Fibroblast of lung (primary cell): ENCODE data around the gene CDC34. TPM values are rescaled to one million over a fixed set of nuclear protein-coding genes. Genes with fewer than 3 reads are reported as not detected.

Experiments
- DNase-seq, 2 donors: peaks; one replicate each; pipeline versions ENCODE4 v3.0.0 to v3.0.0-alpha.2; 2010; ENCODE audit warnings: low read depth in 2 of 2
- H2AFZ ChIP-seq: 2 replicates; pipeline ENCODE4 v1.5.1; 2012; ENCODE audit warnings: low read length, control low read depth, inconsistent platforms
- H3K27ac ChIP-seq: 2 replicates; pipeline ENCODE4 v1.5.1; 2011; ENCODE audit warnings: low read length, control low read depth; ENCODE audit not compliant: insufficient read depth
- H3K27me3 ChIP-seq: 2 replicates; pipeline ENCODE4 v1.5.1; 2011; ENCODE audit warnings: mild to moderate bottlenecking, low read length; ENCODE audit not compliant: control insufficient read depth, insufficient read depth
- H3K36me3 ChIP-seq: 2 replicates; pipeline ENCODE4 v1.5.1; 2011; ENCODE audit warnings: low read length; ENCODE audit not compliant: control insufficient read depth, insufficient read depth
- H3K4me1 ChIP-seq: 2 replicates; pipeline ENCODE4 v1.5.1; 2011; ENCODE audit warnings: low read length; ENCODE audit not compliant: control insufficient read depth, insufficient read depth; ENCODE audit errors: extremely low read depth
- H3K4me2 ChIP-seq: 2 replicates; pipeline ENCODE4 v1.5.1; 2011; ENCODE audit warnings: low read length, control low read depth; ENCODE audit not compliant: insufficient read depth; ENCODE audit errors: extremely low read depth
- H3K4me3 ChIP-seq, 4 experiments: fragments of 200-600 bp in 1 of 4; sonication (generic) in 1 of 4; replicated peaks in 1 of 4; 2 replicates each; pipeline ENCODE4 v1.5.1; 2011 to 2016; ENCODE audit warnings: low read length in 4 of 4, low read depth in 3 of 4, mild to moderate bottlenecking in 3 of 4, control low read depth in 2 of 4, inconsistent platforms in 1 of 4, mixed read lengths in 1 of 4; ENCODE audit not compliant: insufficient read depth in 1 of 4; ENCODE audit errors: control extremely low read depth in 1 of 4
- H3K79me2 ChIP-seq: 2 replicates; pipeline ENCODE4 v1.5.1; 2012; ENCODE audit warnings: mild to moderate bottlenecking, low read length, inconsistent platforms; ENCODE audit not compliant: control insufficient read depth, insufficient read depth
- H3K9ac ChIP-seq: 2 replicates; pipeline ENCODE4 v1.5.1; 2011; ENCODE audit warnings: mild to moderate bottlenecking, low read length, control low read depth; ENCODE audit not compliant: insufficient read depth
- H3K9me3 ChIP-seq: 2 replicates; pipeline ENCODE4 v1.5.1; 2012; ENCODE audit warnings: low read depth, low read length; ENCODE audit not compliant: control insufficient read depth, insufficient read depth
- H4K20me1 ChIP-seq: 2 replicates; pipeline ENCODE4 v1.5.1; 2011; ENCODE audit warnings: low read length; ENCODE audit not compliant: control insufficient read depth, insufficient read depth; ENCODE audit errors: extremely low read depth
- EZH2 ChIP-seq: IDR thresholded peaks from 2 replicates; pipeline ENCODE4 v1.5.1; 2012; ENCODE audit warnings: low read length, control low read depth, mild to moderate bottlenecking; ENCODE audit errors: missing control alignments
- polyA plus RNA-seq, 2 donors: library from polyadenylated mRNA; depleted of rRNA in 1 of 2; stranded (reverse) in 1 of 2; unstranded in 1 of 2; fragments of >200 nt; gene quantifications; 2 replicates each; pipeline ENCODE4 v1.2.1, GENCODE V29; 2011 to 2012; ENCODE audit warnings: missing spikeins in 1 of 2
- total RNA-seq: library from RNA; depleted of rRNA; stranded (reverse); fragments of >200 nt; gene quantifications from 2 replicates; pipeline ENCODE4 v1.2.1, GENCODE V29; 2014
- TF ChIP-seq, protein P1 (sequence below), 2 donors: IDR thresholded peaks in 1 of 2; conservative IDR thresholded peaks in 1 of 2; 1 replicate in 1 of 2; 2 replicates in 1 of 2; pipeline ENCODE4 v1.5.1; 2011 to 2012; ENCODE audit warnings: low read length in 2 of 2, control low read depth in 1 of 2, inconsistent platforms in 1 of 2, low read depth in 1 of 2, mild to moderate bottlenecking in 1 of 2

Gene CDC34
- total and polyA plus RNA-seq, 2 donors (not counting 1 experiment from before 2014, with no cell fraction given), result 23.3 to 72.5 TPM

DNA sequence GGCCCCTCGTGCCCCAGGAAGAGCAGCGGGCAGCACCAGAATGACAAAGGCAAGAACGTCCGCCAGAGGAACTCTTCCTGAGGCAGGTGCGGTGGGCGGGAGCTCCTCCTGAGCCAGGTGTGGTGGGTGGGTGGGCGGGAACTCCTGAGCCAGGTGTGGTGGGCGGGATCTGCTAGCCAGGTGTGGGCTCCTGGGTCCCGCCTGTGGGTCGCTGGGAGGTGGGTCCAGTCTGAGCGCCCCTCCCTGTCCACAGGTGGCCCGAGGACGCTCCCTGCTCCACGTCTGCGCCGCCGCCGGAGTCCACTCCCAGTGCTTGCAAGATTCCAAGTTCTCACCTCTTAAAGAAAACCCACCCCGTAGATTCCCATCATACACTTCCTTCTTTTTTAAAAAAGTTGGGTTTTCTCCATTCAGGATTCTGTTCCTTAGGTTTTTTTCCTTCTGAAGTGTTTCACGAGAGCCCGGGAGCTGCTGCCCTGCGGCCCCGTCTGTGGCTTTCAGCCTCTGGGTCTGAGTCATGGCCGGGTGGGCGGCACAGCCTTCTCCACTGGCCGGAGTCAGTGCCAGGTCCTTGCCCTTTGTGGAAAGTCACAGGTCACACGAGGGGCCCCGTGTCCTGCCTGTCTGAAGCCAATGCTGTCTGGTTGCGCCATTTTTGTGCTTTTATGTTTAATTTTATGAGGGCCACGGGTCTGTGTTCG is 51.1 kb downstream of the CDC34 start:
- Histone ChIP-seq H3K4me2 (no peak overlapping the region), H3K9me3 (no peaks in the 10 kb centered on the region), H3K27me3 (no peaks in the 10 kb centered on the region), H4K20me1 (no peaks in the 10 kb centered on the region), H3K79me2 (peaks cover 21% of the 10 kb centered on the region), H3K36me3 (peaks cover 14% of the 10 kb centered on the region), H3K9ac (no peak overlapping the region), H3K27ac (no peak overlapping the region), H2AFZ (no peak overlapping the region), H3K4me3 (no peak overlapping the region), H3K4me1 (no peaks in the 10 kb centered on the region)
- no peak for TF ChIP-seq EZH2
- TF ChIP-seq, protein P1, sequence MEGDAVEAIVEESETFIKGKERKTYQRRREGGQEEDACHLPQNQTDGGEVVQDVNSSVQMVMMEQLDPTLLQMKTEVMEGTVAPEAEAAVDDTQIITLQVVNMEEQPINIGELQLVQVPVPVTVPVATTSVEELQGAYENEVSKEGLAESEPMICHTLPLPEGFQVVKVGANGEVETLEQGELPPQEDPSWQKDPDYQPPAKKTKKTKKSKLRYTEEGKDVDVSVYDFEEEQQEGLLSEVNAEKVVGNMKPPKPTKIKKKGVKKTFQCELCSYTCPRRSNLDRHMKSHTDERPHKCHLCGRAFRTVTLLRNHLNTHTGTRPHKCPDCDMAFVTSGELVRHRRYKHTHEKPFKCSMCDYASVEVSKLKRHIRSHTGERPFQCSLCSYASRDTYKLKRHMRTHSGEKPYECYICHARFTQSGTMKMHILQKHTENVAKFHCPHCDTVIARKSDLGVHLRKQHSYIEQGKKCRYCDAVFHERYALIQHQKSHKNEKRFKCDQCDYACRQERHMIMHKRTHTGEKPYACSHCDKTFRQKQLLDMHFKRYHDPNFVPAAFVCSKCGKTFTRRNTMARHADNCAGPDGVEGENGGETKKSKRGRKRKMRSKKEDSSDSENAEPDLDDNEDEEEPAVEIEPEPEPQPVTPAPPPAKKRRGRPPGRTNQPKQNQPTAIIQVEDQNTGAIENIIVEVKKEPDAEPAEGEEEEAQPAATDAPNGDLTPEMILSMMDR (conservative IDR thresholded peaks at IDR 0.05 in 1 of 2, IDR thresholded peaks at IDR 0.05 in 1 of 2; ENCODE audit: low read depth in 1 of 2, low read length in 2 of 2), result no peak
- peak; percentile 50 to 59 for DNase-seq

DNA sequence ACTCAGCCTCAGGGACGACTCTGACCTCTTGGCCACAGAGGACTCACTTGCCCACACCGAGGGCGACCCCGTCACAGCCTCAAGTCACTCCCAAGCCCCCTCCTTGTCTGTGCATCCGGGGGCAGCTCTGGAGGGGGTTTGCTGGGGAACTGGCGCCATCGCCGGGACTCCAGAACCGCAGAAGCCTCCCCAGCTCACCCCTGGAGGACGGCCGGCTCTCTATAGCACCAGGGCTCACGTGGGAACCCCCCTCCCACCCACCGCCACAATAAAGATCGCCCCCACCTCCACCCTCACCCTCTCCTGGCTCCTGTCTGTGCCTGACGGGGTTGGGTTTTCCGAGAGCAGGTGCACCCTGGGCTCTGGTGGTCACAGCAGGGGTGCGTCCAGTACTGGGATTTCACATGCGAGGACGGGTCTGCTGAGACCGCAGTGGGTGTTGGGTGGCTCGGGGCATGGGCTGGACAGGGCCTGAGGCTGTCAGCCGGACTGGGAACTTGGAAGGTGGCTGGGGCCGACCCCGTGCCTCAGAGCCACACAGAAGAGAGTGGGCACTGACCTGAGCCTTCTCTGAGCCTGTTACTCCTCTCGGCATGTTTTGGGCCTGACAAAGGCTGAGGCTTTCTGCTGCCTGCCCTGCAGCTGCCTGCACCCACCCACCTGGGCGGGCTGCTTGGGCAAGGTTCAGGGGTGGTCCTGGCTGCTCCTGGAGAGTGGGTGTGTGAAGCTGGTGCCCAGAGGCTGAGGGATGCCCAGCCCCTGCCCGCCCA is 51.8 kb downstream of the CDC34 start:
- TF ChIP-seq, protein P1 (conservative IDR thresholded peaks at IDR 0.05 in 1 of 2, IDR thresholded peaks at IDR 0.05 in 1 of 2; ENCODE audit: low read depth in 1 of 2, low read length in 2 of 2), result no peak
- no peak for TF ChIP-seq EZH2
- no peaks in the 10 kb centered on the region for H4K20me1 ChIP-seq
- no peak overlapping the region for H3K9ac ChIP-seq

DNA sequence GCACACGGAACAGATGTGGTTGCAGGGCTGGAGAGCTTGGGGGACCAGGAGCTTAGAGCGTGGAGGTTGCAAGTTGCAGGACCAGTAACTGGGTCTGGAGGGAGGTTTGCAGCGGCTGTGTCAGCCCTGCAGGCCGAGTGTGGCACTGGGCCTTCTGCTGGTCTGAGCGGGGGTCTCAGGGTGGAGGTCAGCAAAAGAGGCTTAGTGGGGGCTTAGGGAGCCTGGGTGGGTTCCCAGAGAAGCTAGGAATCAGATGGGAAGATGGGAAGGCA is 52.3 kb downstream of the CDC34 start:
- H3K27ac ChIP-seq, result no peak overlapping the region
- H3K4me3 ChIP-seq, result no peak overlapping the region
- DNase-seq, result no peak
- H3K4me2 ChIP-seq, result no peak overlapping the region
- H3K79me2 ChIP-seq, result peaks cover 11% of the 10 kb centered on the region
- no peaks in the 10 kb centered on the region for H3K4me1 ChIP-seq
- no peaks in the 10 kb centered on the region for H3K9me3 ChIP-seq
- no peak overlapping the region for H3K9ac ChIP-seq
- peaks cover 3% of the 10 kb centered on the region for H3K27me3 ChIP-seq
- no peaks in the 10 kb centered on the region for H4K20me1 ChIP-seq
- H2AFZ ChIP-seq, result no peak overlapping the region
- H3K36me3 ChIP-seq, result peaks cover 9% of the 10 kb centered on the region
- no peak for TF ChIP-seq EZH2
- TF ChIP-seq, protein P1 (conservative IDR thresholded peaks at IDR 0.05 in 1 of 2, IDR thresholded peaks at IDR 0.05 in 1 of 2; ENCODE audit: low read depth in 1 of 2, low read length in 2 of 2), result no peak

More for the DNA sequence above, 51.8 kb downstream of the CDC34 start:
- Histone ChIP-seq H3K4me1 (no peaks in the 10 kb centered on the region), H3K27ac (no peak overlapping the region), H3K79me2 (peaks cover 13% of the 10 kb centered on the region), H3K4me3 (no peak overlapping the region), H3K4me2 (no peak overlapping the region), H2AFZ (no peak overlapping the region), H3K27me3 (no peaks in the 10 kb centered on the region), H3K36me3 (peaks cover 9% of the 10 kb centered on the region), H3K9me3 (no peaks in the 10 kb centered on the region)
- DNase-seq, result no peak
